Measurements from ENCODE around the gene COL8A1. TPM values are rescaled to one million over a fixed set of nuclear protein-coding genes. Genes with fewer than 3 reads are reported as not detected.

The COL8A1 gene
- total and polyA plus RNA-seq, 9 of the 15 experiments (the other 6 are each of a cell fraction or from before 2014, with no cell fraction given), result 0.07 TPM; not detected in 8

GRCh38 chr3:99825004-99825640 lies 186.7 kb downstream of the COL8A1 start (continued):
- TF ChIP-seq, protein P1, sequence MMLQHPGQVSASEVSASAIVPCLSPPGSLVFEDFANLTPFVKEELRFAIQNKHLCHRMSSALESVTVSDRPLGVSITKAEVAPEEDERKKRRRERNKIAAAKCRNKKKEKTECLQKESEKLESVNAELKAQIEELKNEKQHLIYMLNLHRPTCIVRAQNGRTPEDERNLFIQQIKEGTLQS (IDR thresholded peaks at IDR 0.05), result peak; percentile 87
- TF ChIP-seq, protein P1 (CRISPR knock-in tag; conservative IDR thresholded peaks at IDR 0.05), result no peak
- no peak for TF ChIP-seq ILK (tag; IDR thresholded peaks at IDR 0.05; ENCODE audit: borderline replicate concordance, low read depth)
- TF ChIP-seq CHCHD3 (CRISPR knock-in tag; IDR thresholded peaks at IDR 0.05), result no peak
- peak; percentile 41 for TF ChIP-seq DACH1 (IDR thresholded peaks at IDR 0.05; ENCODE audit: partially characterized antibody)
- no peak for TF ChIP-seq ZNF75A (CRISPR knock-in tag; IDR thresholded peaks at IDR 0.05)
- TF ChIP-seq, protein P2, sequence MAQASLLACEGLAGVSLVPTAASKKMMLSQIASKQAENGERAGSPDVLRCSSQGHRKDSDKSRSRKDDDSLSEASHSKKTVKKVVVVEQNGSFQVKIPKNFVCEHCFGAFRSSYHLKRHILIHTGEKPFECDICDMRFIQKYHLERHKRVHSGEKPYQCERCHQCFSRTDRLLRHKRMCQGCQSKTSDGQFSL (CRISPR knock-in tag; IDR thresholded peaks at IDR 0.05), result no peak
- TF ChIP-seq, protein P2 (tag; IDR thresholded peaks at IDR 0.05), result no peak
- TF ChIP-seq ZNF695 (CRISPR knock-in tag; IDR thresholded peaks at IDR 0.05), result no peak
- no peak for TF ChIP-seq ZBTB26 (CRISPR knock-in tag; IDR thresholded peaks at IDR 0.05)
- TF ChIP-seq, protein P3, sequence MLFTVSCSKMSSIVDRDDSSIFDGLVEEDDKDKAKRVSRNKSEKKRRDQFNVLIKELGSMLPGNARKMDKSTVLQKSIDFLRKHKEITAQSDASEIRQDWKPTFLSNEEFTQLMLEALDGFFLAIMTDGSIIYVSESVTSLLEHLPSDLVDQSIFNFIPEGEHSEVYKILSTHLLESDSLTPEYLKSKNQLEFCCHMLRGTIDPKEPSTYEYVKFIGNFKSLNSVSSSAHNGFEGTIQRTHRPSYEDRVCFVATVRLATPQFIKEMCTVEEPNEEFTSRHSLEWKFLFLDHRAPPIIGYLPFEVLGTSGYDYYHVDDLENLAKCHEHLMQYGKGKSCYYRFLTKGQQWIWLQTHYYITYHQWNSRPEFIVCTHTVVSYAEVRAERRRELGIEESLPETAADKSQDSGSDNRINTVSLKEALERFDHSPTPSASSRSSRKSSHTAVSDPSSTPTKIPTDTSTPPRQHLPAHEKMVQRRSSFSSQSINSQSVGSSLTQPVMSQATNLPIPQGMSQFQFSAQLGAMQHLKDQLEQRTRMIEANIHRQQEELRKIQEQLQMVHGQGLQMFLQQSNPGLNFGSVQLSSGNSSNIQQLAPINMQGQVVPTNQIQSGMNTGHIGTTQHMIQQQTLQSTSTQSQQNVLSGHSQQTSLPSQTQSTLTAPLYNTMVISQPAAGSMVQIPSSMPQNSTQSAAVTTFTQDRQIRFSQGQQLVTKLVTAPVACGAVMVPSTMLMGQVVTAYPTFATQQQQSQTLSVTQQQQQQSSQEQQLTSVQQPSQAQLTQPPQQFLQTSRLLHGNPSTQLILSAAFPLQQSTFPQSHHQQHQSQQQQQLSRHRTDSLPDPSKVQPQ (CRISPR knock-in tag; IDR thresholded peaks at IDR 0.05; ENCODE audit: borderline replicate concordance), result no peak
- peak; percentile 98 for TF ChIP-seq SMARCA4 (IDR thresholded peaks at IDR 0.05)
- TF ChIP-seq ARID1B (IDR thresholded peaks at IDR 0.05), result peak; percentile 96
- no peak for TF ChIP-seq ZNF184 (CRISPR knock-in tag; IDR thresholded peaks at IDR 0.05)
- no peak for TF ChIP-seq BCL6 (CRISPR knock-in tag; IDR thresholded peaks at IDR 0.05)
- no peak for TF ChIP-seq ZNF778 (CRISPR knock-in tag; IDR thresholded peaks at IDR 0.05)
- TF ChIP-seq TRIM24 (IDR thresholded peaks at IDR 0.05), result no peak
- TF ChIP-seq, protein P4, sequence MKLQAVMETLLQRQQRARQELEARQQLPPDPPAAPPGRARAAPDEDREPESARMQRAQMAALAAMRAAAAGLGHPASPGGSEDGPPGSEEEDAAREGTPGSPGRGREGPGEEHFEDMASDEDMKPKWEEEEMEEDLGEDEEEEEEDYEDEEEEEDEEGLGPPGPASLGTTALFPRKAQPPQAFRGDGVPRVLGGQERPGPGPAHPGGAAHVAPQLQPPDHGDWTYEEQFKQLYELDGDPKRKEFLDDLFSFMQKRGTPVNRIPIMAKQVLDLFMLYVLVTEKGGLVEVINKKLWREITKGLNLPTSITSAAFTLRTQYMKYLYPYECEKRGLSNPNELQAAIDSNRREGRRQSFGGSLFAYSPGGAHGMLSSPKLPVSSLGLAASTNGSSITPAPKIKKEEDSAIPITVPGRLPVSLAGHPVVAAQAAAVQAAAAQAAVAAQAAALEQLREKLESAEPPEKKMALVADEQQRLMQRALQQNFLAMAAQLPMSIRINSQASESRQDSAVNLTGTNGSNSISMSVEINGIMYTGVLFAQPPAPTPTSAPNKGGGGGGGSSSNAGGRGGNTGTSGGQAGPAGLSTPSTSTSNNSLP (IDR thresholded peaks at IDR 0.05; ENCODE audit: borderline replicate concordance, low read depth, low read length), result 0 out of 2 replicates have a peak, but pooled peaks have one; percentile 17
- peak; percentile 98 for TF ChIP-seq DPF2 (IDR thresholded peaks at IDR 0.05)
- no peak for TF ChIP-seq ATF7 (IDR thresholded peaks at IDR 0.05)
- TF ChIP-seq ZNF280B (CRISPR knock-in tag; IDR thresholded peaks at IDR 0.05), result no peak
